GM21619 (cell line): ENCODE data around the gene CREB5.
"Not testable (repeated sequence)": the region's sequence is repeated elsewhere in the genome, so short reads cannot be mapped to it uniquely, and the experiment has no call there.

ENCODE experiments used
- ATAC-seq: cut with Tn5 transposase; IDR thresholded peaks from one replicate; pipeline ENCODE4 v1.9.1; 2021; ENCODE audit not compliant: unreplicated experiment

Gene CREB5, protein sequence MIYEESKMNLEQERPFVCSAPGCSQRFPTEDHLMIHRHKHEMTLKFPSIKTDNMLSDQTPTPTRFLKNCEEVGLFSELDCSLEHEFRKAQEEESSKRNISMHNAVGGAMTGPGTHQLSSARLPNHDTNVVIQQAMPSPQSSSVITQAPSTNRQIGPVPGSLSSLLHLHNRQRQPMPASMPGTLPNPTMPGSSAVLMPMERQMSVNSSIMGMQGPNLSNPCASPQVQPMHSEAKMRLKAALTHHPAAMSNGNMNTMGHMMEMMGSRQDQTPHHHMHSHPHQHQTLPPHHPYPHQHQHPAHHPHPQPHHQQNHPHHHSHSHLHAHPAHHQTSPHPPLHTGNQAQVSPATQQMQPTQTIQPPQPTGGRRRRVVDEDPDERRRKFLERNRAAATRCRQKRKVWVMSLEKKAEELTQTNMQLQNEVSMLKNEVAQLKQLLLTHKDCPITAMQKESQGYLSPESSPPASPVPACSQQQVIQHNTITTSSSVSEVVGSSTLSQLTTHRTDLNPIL

DNA sequence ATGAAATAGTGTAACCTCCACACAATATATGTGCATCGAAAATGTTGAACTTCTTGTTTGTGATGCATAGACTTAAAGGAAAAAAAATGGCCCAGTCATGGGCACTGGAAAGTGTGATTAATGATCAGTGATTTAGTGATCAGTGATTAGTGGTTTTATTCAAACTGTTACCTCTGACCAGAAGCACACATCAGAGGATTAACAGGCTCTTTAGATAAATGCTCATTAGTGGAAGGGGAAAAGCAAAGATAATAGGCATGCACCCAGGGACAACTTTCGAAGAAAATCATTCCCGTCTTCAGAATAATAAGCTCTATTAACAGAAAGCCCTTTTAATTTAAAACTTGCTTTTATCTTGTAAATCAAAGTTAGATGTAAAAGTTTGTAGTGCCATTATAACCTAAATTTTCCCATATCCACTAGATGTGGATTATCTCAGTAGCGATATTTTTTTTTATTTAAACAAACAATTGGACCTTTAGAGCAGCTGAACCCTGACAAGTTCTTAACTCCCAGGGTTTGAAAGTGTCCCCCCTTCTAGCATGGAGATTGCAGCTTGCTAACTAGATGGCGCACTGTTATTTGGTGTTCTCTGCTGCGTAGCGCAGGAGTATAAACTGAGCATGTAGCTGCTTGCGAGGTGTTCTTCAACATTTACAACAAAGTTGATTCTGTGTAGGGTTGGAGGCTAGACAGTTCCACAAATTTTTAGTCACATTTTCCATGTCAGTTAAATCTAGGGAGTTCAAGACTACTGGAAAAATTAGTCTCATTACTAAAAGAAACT is at the start of gene CREB5:
TSS of gene CREB5 (plus strand) at position 643 of the 787 bp plus-strand sequence. CDS start 397 bp downstream, outside the sequence.
- ATAC-seq: no peak

DNA sequence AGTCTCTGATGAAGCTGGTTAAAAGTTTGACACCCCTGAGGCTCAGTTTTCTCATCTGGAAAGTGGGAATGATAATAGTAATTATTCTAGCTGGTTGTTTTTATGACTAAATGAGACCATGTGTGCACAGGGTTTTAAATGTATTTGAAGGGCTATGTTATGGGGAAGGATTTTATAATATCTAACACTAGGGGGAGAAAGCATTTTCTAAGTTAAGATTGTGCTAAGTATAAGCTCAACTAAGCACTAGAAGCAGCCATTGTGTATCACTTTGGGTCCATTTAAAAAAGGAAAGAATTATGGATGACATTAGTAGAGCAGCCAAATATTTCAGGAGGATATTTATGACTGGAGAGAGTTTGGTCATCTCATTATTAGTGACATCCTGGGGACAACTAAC is 49.5 kb upstream of the CREB5 start:
- no peak for ATAC-seq

DNA sequence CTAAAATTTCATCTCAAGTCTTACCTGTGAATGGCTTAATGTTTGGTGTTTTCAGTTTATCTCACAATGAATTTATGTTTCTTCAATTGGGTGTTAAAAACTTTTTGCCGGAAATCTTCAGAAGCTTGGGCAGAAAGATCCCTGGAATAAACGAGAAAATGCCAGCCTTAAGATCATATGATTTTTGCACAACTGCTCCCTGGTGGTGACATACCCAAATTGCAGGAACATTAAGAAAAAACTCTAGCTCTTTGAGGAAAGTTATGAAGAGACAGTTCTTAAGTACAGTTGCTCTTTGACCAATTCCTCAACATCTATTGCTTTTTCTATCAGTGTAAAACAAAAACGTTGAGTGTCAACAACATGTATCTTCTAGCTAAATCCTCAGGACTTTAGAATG is 48.2 kb upstream of the CREB5 start:
- ATAC-seq: no peak

GRCh38 chr7:28369523-28369922 is 42.8 kb upstream of the CREB5 start:
- ATAC-seq: no peak

DNA sequence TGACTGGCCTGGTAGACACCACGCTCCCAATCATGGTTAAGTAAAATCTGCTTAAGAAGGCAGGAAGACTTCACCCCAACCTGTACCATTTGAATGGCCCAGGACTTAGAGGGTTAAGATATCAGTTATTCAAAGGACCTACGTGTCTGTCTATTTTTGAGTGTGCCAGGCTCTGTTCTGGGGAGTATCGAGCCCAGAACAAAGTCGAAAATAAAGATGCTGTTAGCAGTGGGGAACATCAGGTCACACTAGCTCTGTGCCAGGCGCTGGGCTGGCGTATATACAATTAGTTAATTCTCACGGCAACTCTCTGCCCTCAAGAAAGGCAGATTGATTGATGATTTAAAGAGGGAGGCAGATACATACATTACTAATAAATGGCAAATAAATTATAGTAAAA is 40.5 kb upstream of the CREB5 start:
- no peak for ATAC-seq

DNA sequence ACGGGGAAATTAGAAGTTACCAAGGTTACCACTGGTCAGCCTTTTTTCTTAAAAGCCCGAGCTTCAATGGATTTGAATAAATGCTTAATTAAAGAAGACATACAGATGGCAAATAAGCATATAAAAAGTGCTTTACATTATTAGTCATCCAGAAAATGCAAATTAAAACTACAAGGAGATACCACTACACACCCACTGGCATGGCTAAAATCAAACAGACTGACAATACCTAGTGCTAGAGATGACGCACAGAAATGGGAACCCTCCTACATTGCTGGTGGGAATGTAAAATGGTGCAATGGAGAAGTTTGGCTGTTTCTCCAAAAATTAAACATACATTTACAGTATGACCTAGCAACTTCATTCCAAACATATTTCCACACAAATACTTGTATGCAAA is 38.3 kb upstream of the CREB5 start:
- ATAC-seq: no peak

DNA sequence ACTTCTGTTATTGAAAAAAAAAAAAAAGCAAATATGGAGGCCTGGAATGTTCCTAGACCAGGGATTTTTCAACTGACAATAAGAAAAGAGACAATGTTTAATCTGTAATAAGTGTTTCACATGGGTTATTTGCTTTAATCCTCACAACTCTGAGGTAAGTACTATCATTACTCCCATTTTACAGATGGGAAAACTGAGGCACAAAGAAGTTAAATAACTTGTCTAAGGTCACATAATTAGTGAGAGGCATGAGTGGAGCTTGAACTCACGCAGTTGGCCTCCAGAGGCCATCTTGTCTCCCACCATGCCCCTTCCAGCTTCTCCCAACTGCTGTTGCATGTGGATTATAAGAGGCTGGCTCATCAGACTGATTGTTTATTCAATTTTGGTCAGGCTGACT is 36.6 kb upstream of the CREB5 start:
- ATAC-seq: no peak

- ATAC-seq: no peak
These were observed 35.7 kb upstream of the CREB5 start for GRCh38 chr7:28376634-28377033.

DNA sequence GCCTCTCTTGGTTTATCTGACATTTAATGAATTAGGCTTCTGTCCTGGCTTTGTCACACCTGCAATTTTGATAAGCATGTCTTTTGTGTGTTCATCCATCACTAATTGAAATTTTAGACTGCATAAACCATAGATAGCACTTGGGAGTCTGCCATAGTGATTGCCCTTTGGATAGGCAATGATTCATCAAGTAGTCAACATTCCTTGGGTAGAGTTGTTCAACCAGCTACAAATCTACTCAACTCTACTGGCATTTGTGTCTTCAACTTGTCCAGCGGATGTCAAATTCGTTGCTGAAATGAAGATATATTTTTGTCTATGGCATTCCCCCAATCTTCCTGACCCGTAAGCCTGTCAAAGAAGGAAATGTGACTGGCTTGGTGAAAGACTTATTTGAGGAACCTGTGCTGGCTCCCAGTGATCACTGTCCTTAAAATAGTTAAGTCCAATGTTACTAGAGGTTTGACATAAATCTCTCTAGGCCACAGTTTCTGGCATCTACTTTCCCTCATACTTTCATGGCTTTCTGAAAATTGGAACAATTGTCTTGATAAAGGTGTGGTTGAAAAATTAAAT is 33.7 kb upstream of the CREB5 start:
- ATAC-seq: no peak

DNA sequence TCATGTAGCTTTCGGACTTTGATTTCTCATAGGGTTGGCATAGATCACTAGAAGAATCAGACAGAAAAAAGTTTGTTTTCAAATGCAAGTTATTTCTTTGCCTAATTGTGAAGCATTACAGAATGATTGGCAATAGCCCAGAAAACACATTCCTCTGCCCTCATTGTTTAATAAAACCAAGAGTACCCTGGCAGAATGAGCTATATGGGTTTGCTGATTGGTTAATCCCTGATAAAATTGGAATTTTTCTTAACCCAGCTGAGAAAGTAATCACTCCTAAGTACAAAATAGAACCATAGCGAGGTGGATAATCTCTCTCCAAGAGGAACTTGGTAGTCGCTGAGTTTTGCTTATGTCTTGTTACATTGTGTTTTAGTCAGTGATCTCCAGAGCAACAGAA is 30.9 kb upstream of the CREB5 start:
- ATAC-seq: no peak

DNA sequence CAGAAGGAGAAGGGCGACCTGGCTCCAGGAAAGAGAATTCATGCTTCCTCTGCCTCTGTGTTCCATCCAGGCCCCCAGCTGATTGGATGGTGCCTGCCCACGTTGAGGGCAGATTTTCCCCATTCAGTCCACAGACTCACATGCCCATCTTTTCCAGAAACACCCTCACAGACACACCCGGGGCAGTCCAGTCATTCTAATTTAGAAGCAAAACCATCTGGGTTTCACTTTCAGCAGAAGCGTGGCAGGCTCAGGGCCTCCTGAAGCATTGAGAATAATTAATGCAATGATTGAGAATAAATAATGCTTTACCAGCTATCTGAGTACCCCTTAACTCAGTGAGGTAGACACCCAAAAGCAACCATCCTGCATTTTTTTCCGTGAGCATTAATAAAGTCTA is 30.2 kb upstream of the CREB5 start:
- ATAC-seq: no peak

- ATAC-seq: no peak
These were observed 28.3 kb upstream of the CREB5 start for GRCh38 chr7:28383975-28384374.

- no peak for ATAC-seq
These were observed 22.6 kb upstream of the CREB5 start for GRCh38 chr7:28389504-28390395.

- no peak for ATAC-seq
These were observed 21.9 kb upstream of the CREB5 start for GRCh38 chr7:28390426-28390825.

- ATAC-seq: no peak
These were observed 20.0 kb upstream of the CREB5 start for GRCh38 chr7:28392289-28392688.

GRCh38 chr7:28395404-28395803 is 16.9 kb upstream of the CREB5 start:
- ATAC-seq: no peak

GRCh38 chr7:28395831-28396230 is 16.5 kb upstream of the CREB5 start:
- no peak for ATAC-seq

DNA sequence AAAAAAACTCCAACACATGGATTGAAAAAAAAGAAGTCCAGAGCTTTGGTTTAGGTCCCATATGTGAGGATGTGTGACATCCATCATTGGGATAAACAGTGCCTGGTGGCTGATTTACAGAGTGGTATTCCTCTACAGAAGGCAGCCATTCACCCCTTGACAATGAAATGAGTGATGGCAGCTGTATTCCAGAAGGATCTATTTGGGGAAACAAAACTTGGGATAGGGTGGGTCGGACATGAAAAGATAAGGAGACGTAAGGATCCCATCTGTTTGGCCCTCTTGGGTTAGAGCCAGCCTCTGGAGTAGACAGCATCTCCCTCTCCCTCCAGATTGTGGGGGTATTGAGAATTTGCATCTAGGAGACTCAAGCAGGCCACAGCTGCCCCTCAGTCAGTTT is 15.2 kb upstream of the CREB5 start:
- ATAC-seq: no peak

GRCh38 chr7:28400838-28401360 is 11.4 kb upstream of the CREB5 start:
- ATAC-seq: no peak

GRCh38 chr7:28401567-28401966 is 10.8 kb upstream of the CREB5 start:
- ATAC-seq: not testable (repeated sequence)
